ENCODE data around the gene PHEX. TPM values are rescaled to one million over a fixed set of nuclear protein-coding genes. Genes with fewer than 3 reads are reported as not detected.

PHEX gene
- total RNA-seq, 2 donors from 2014 or later: not detected

DNA sequence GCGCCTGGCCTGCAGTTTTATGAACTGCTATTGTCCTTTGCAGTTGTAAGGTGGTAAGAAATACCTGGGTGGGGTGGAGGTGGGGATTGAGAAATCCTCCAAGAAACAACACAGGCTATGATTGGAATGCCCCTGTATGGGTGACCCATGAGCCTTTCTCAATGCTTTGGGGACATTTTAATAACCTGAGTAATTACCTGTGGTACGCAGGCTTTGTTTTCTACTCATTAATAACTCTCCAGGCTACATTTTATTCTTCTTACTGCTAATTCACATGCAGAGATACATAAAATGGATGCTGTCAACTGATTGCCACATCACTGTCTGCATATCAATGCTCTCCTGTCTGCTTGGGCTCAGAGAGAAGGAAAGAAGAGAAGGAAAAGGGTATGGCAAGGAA, 41.8 kb downstream of the PHEX start:
- Histone ChIP-seq H3K9me3 (no peaks in the 10 kb centered on the region), H3K27me3 (no peaks in the 10 kb centered on the region), H3K27ac (no peak overlapping the region), H3K4me3 (no peak overlapping the region), H3K36me3 (replicated peaks in 1 of 2; ENCODE audit: insufficient read depth in 1 of 2, low read depth in 2 of 2) (no peaks in the 10 kb centered on the region), H3K4me1 (no peaks in the 10 kb centered on the region)
- no peak for DNase-seq
- intact Hi-C loops (cut with DNase I): no loop called here
- TF ChIP-seq POLR2A (IDR thresholded peaks at IDR 0.05): no peak
- TF ChIP-seq, protein P1, sequence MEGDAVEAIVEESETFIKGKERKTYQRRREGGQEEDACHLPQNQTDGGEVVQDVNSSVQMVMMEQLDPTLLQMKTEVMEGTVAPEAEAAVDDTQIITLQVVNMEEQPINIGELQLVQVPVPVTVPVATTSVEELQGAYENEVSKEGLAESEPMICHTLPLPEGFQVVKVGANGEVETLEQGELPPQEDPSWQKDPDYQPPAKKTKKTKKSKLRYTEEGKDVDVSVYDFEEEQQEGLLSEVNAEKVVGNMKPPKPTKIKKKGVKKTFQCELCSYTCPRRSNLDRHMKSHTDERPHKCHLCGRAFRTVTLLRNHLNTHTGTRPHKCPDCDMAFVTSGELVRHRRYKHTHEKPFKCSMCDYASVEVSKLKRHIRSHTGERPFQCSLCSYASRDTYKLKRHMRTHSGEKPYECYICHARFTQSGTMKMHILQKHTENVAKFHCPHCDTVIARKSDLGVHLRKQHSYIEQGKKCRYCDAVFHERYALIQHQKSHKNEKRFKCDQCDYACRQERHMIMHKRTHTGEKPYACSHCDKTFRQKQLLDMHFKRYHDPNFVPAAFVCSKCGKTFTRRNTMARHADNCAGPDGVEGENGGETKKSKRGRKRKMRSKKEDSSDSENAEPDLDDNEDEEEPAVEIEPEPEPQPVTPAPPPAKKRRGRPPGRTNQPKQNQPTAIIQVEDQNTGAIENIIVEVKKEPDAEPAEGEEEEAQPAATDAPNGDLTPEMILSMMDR (IDR thresholded peaks at IDR 0.05): no peak
- 90 to 100% methylated on average over 1 to 2 of the region's 2 CpGs for WGBS, 2 donors
- no peak for ATAC-seq

DNA sequence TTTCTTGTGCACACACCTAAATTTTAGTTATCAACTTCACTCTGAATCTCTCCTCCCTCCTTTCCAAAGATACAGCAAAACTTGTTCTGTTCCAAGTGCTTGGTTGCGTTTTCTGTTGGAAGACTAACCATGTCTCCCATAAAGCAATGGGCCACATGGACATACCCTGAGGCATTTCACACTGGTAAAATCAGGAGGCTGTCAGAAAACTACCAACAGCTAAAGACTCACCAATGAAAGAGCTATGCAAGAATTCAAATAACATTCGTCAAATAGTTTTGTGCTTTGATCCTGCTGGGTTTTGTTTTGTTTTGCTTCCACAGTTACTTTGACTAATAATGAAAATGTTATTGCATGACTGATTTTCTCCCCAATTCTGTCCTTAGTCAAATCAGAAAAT, 46.0 kb downstream of the PHEX start:
- WGBS, 2 donors: 79 to 89% methylated on average over 2 of the region's 2 CpGs

DNA sequence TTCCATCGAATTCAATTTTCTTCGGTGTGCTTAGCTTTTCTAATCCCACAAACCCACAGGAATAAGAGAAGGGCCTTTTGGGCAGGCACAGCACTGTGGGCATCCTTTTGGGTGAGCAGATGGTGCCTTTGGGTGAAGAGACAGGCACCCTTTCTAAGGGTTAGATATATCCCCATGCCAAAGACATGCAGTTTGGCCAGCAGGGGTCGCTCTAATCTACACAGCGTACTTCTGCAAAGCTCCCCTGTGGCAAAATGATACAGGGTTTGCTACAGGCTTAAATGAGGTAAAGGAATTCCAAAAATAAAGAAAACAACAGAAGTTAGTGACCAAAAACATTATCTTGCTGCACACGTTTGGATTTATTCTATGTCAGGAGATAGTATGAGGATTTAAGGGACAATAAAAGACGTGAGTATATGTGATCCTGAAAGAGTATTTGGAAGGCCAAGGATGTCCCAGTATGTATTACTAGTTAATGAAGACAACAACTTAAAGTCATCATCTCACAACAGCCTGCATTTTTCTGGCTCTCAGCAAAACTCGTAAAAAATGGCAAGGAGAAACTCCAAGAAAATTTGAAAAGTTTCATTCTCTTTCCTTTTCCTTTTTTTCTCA, 49.5 kb downstream of the PHEX start:
- Histone ChIP-seq H3K27ac (no peak overlapping the region), H3K4me3 (no peak overlapping the region), H3K27me3 (no peaks in the 10 kb centered on the region), H3K9me3 (no peaks in the 10 kb centered on the region), H3K4me1 (no peaks in the 10 kb centered on the region), H3K36me3 (replicated peaks in 1 of 2; ENCODE audit: insufficient read depth in 1 of 2, low read depth in 2 of 2) (no peaks in the 10 kb centered on the region)
- intact Hi-C loops (cut with DNase I): no loop called here
- 32 to 35% methylated on average over 7 of the region's 7 CpGs for WGBS, 2 donors
- TF ChIP-seq, protein P1 (IDR thresholded peaks at IDR 0.05): peak; percentile 28 to 50 (median 42)
- no peak for TF ChIP-seq POLR2A (IDR thresholded peaks at IDR 0.05)
- no peak for ATAC-seq
- DNase-seq: peak; percentile 53 to 69 (median 58)

More for the DNA sequence above, 46.0 kb downstream of the PHEX start:
- Histone ChIP-seq H3K36me3 (replicated peaks in 1 of 2; ENCODE audit: insufficient read depth in 1 of 2, low read depth in 2 of 2) (no peaks in the 10 kb centered on the region), H3K9me3 (no peaks in the 10 kb centered on the region), H3K4me1 (no peaks in the 10 kb centered on the region), H3K4me3 (no peak overlapping the region), H3K27me3 (no peaks in the 10 kb centered on the region), H3K27ac (no peak overlapping the region)
- DNase-seq: no peak
- TF ChIP-seq, protein P1 (IDR thresholded peaks at IDR 0.05): no peak
- no peak for TF ChIP-seq POLR2A (IDR thresholded peaks at IDR 0.05)
- no peak for ATAC-seq
- intact Hi-C loops (cut with DNase I): no loop called here

DNA sequence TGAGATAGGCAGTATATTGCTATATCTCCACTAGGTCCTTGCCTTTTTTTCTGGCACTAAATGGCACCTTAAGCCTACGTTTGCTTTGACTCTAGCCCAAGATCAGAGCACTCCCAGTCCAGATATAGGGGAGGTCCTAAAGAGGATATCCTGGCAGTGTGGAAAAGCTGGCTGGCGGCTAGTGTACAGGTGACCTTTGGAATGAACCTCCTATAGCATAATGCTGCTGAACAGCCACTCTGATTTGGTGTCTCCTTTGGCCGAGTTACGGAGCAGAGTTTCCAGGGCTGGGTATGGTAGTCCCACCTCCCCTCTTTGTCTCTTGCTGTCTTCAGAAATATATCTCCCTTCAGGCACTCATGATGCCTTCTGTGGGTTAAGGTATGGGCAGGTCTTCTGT, 53.9 kb downstream of the PHEX start:
- no peaks in the 10 kb centered on the region for H3K27me3 ChIP-seq
- no peaks in the 10 kb centered on the region for H3K4me1 ChIP-seq
- TF ChIP-seq, protein P1 (IDR thresholded peaks at IDR 0.05): no peak
- no peak for TF ChIP-seq POLR2A (IDR thresholded peaks at IDR 0.05)
- H3K9me3 ChIP-seq: no peaks in the 10 kb centered on the region
- H3K27ac ChIP-seq: no peak overlapping the region
- no peaks in the 10 kb centered on the region for H3K36me3 ChIP-seq (replicated peaks in 1 of 2; ENCODE audit: insufficient read depth in 1 of 2, low read depth in 2 of 2)
- ATAC-seq (no peak), DNase-seq (no peak)
- WGBS, 2 donors: 60 to 64% methylated on average over 2 to 4 of the region's 4 CpGs
- H3K4me3 ChIP-seq: no peak overlapping the region
- intact Hi-C loops (cut with DNase I): no loop called here

DNA sequence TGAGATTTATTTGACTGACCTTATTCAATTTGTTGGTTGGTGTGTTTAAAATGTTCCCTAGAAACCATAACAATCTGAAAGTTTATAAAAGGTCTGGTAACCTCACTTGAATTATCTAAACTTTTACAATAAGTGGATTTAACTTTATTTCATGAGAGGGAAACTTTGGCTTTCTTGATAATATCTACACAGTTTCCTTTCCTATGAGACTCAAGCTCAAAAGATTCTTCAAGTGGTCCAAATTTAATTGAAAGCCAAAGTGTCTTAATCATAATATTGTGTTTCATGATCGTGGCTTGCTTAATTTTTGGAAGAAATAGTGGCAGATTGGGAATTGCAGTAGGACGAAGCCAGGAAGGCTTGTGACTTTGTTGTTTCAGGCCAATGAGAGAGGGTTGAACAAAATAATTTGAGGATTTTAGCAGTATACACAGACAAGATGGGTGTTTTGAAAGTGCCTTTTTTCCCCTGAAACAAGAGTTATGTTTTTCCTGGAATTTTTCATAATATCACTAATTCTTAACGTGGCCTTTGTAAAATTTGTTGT, 55.0 kb downstream of the PHEX start:
- Histone ChIP-seq H3K4me3 (no peak overlapping the region), H3K27ac (no peak overlapping the region), H3K4me1 (no peaks in the 10 kb centered on the region), H3K9me3 (no peaks in the 10 kb centered on the region), H3K36me3 (replicated peaks in 1 of 2; ENCODE audit: insufficient read depth in 1 of 2, low read depth in 2 of 2) (no peaks in the 10 kb centered on the region), H3K27me3 (no peaks in the 10 kb centered on the region)
- no peak for ATAC-seq
- TF ChIP-seq, protein P1 (IDR thresholded peaks at IDR 0.05): no peak
- no peak for TF ChIP-seq POLR2A (IDR thresholded peaks at IDR 0.05)
- intact Hi-C loops (cut with DNase I): no loop called here
- DNase-seq: no peak
- 69 to 76% methylated on average over 3 of the region's 3 CpGs for WGBS, 2 donors

Data from body of pancreas (tissue), 4 donors.